DOHH2 (cell line): ENCODE results near the gene MBTD1.

Experiments
- EZH2phosphoT487 ChIP-seq: fragments of 200-600 bp; sonication (generic); IDR thresholded peaks from 2 replicates; pipeline ENCODE4 v1.6.1; 2017; ENCODE audit warnings: borderline replicate concordance, mild to moderate bottlenecking, antibody characterized with exemption, low read length, moderate library complexity, mixed read lengths
- TF ChIP-seq, protein P1 (sequence below): fragments of 200-600 bp; sonication (generic); IDR thresholded peaks from one replicate; pipeline ENCODE4 v1.5.1; 2014; ENCODE audit warnings: antibody characterized with exemption, mild to moderate bottlenecking, low read depth, low read length; ENCODE audit not compliant: poor library complexity, severe bottlenecking

DNA sequence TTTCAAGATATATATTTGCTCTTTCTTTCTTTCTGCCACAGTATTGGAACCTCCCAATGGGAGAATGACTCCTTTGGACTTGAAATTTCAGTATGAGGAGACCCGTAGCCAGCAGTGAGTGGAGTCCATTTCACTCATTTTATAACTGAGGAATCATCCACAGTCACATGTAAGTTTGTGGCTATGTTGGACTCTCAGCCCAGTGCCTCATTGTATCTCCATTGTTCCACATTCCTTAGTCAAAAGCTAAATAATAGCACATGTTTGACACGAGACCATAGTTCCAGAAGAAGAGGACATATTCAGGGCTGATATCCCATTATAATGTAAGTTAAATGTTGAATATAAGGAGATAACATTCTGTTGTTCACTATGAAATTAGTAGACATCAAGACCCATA, 126.5 kb downstream of the MBTD1 start:
- TF ChIP-seq, protein P1, sequence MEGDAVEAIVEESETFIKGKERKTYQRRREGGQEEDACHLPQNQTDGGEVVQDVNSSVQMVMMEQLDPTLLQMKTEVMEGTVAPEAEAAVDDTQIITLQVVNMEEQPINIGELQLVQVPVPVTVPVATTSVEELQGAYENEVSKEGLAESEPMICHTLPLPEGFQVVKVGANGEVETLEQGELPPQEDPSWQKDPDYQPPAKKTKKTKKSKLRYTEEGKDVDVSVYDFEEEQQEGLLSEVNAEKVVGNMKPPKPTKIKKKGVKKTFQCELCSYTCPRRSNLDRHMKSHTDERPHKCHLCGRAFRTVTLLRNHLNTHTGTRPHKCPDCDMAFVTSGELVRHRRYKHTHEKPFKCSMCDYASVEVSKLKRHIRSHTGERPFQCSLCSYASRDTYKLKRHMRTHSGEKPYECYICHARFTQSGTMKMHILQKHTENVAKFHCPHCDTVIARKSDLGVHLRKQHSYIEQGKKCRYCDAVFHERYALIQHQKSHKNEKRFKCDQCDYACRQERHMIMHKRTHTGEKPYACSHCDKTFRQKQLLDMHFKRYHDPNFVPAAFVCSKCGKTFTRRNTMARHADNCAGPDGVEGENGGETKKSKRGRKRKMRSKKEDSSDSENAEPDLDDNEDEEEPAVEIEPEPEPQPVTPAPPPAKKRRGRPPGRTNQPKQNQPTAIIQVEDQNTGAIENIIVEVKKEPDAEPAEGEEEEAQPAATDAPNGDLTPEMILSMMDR, result no peak
- no peak for TF ChIP-seq EZH2phosphoT487
